ENCODE results near the gene HBS1L. TPM values are rescaled to one million over a fixed set of nuclear protein-coding genes. Genes with fewer than 3 reads are reported as not detected.

HBS1L gene
- polyA plus RNA-seq, 1 of the 3 experiments (the other 2 are of a cell fraction), result 19.0 TPM

GRCh38 chr6:134936476-134936875, 118.1 kb downstream of the HBS1L start:
- Histone ChIP-seq H3K4me2 (0 out of 2 replicates have a peak overlapping the region, but pooled peaks have one; percentile 59), H2AFZ (ENCODE audit: low read depth) (no peak overlapping the region), H3K4me3 (ENCODE audit: low read depth in 2 of 2, low read length in 1 of 2) (no peak overlapping the region), H3K27me3 (ENCODE audit: insufficient read depth) (no peaks in the 10 kb centered on the region), H3K9me2 (no peaks in the 10 kb centered on the region), H3K4me1 (ENCODE audit: control insufficient read depth in 1 of 2, insufficient read depth in 2 of 2, low read depth in 1 of 2, low read length in 1 of 2) (peaks cover 3 to 4% of the 10 kb centered on the region in 2 experiments; a peak in 2 of 4 replicates), H3K9me3 (no peaks in the 10 kb centered on the region), H3K79me2 (ENCODE audit: insufficient read depth) (no peaks in the 10 kb centered on the region), H3K9ac (peak overlapping the region; percentile 31; the same call in 1 of the 2 replicates), H3K27ac (ENCODE audit: low read depth in 2 of 2, low read length in 1 of 2) (no peak overlapping the region), H3K36me3 (replicated peaks in 1 of 2; ENCODE audit: control insufficient read depth in 1 of 2, insufficient read depth in 2 of 2, low read length in 1 of 2) (no peaks in the 10 kb centered on the region), H4K20me1 (ENCODE audit: insufficient read depth) (no peaks in the 10 kb centered on the region), H3F3A (replicated peaks; ENCODE audit: insufficient read depth) (no peaks in the 10 kb centered on the region)
- ChIA-PET CTCF (no interaction called here), POLR2A (no interaction called here)
- 85% methylated on average over 5 of the region's 5 CpGs for WGBS (ENCODE audit: low lambda C conversion rate)
- TF ChIP-seq FOSL2 (IDR thresholded peaks at IDR 0.05; ENCODE audit: borderline replicate concordance, low read depth) (no peak), TCF12 (IDR thresholded peaks at IDR 0.05) (no peak), PBX3 (IDR thresholded peaks at IDR 0.05) (no peak), USF2 (IDR thresholded peaks at IDR 0.05; ENCODE audit: borderline replicate concordance, low read depth, low read length) (no peak), NFIC (IDR thresholded peaks at IDR 0.05; ENCODE audit: borderline replicate concordance) (no peak), ELF1 (IDR thresholded peaks at IDR 0.05) (no peak), GATA2 (CRISPR knock-in tag; IDR thresholded peaks at IDR 0.05) (no peak), SMC3 (IDR thresholded peaks at IDR 0.05; ENCODE audit: low read depth, low read length) (no peak), EP300 (IDR thresholded peaks at IDR 0.05; ENCODE audit: borderline replicate concordance in 1 of 2, low read depth in 1 of 2, low read length in 1 of 2) (no peak), CTCF (IDR thresholded peaks at IDR 0.05) (no peak), MXI1 (IDR thresholded peaks at IDR 0.05; ENCODE audit: low read depth, low read length) (no peak), NRF1 (IDR thresholded peaks at IDR 0.05; ENCODE audit: low read depth, low read length) (no peak)
- DNase-seq, result no peak

GRCh38 chr6:134934793-134935485, 119.7 kb downstream of the HBS1L start:
- Histone ChIP-seq H3K36me3 (replicated peaks in 1 of 2; ENCODE audit: control insufficient read depth in 1 of 2, insufficient read depth in 2 of 2, low read length in 1 of 2) (no peaks in the 10 kb centered on the region), H3K9me2 (no peaks in the 10 kb centered on the region), H3F3A (replicated peaks; ENCODE audit: insufficient read depth) (no peaks in the 10 kb centered on the region), H2AFZ (ENCODE audit: low read depth) (no peak overlapping the region), H3K9me3 (no peaks in the 10 kb centered on the region), H3K79me2 (ENCODE audit: insufficient read depth) (no peaks in the 10 kb centered on the region), H3K27me3 (ENCODE audit: insufficient read depth) (no peaks in the 10 kb centered on the region), H3K27ac (ENCODE audit: low read depth in 2 of 2, low read length in 1 of 2) (no peak overlapping the region), H4K20me1 (ENCODE audit: insufficient read depth) (no peaks in the 10 kb centered on the region), H3K4me3 (ENCODE audit: low read depth in 2 of 2, low read length in 1 of 2) (no peak overlapping the region), H3K4me2 (no peak overlapping the region), H3K4me1 (ENCODE audit: control insufficient read depth in 1 of 2, insufficient read depth in 2 of 2, low read depth in 1 of 2, low read length in 1 of 2) (peaks cover 3 to 4% of the 10 kb centered on the region in 2 experiments; a peak in 2 of 4 replicates), H3K9ac (no peak overlapping the region)
- 88% methylated on average over 5 of the region's 5 CpGs for WGBS (ENCODE audit: low lambda C conversion rate)
- DNase-seq, result no peak
- POLR2A ChIA-PET, result no interaction called here
- CTCF ChIA-PET, result interaction anchor here (0.9 to 1.3 kb wide), 2 partner anchors 778 to 811 kb away, joined by 3 to 4 read pairs; no protein-coding TSS in a partner anchor
- TF ChIP-seq NRF1 (IDR thresholded peaks at IDR 0.05; ENCODE audit: low read depth, low read length), result no peak
- no peak for TF ChIP-seq FOXM1 (IDR thresholded peaks at IDR 0.05; ENCODE audit: low read depth)
- TF ChIP-seq JUND (IDR thresholded peaks at IDR 0.05), result no peak
- TF ChIP-seq YY1 (IDR thresholded peaks at IDR 0.05; ENCODE audit: low read depth), result no peak
- TF ChIP-seq SMC3 (IDR thresholded peaks at IDR 0.05; ENCODE audit: low read depth, low read length), result no peak
- no peak for TF ChIP-seq MEF2A (IDR thresholded peaks at IDR 0.05; ENCODE audit: borderline replicate concordance, low read depth)
- no peak for TF ChIP-seq IRF3 (IDR thresholded peaks at IDR 0.05; ENCODE audit: low read depth, low read length)
- TF ChIP-seq CTCF (IDR thresholded peaks at IDR 0.05), result no peak
- no peak for TF ChIP-seq FOSL2 (IDR thresholded peaks at IDR 0.05; ENCODE audit: borderline replicate concordance, low read depth)
- no peak for TF ChIP-seq TAF1 (IDR thresholded peaks at IDR 0.05; ENCODE audit: borderline replicate concordance, low read depth, low read length)
- TF ChIP-seq GATA2 (CRISPR knock-in tag; IDR thresholded peaks at IDR 0.05), result no peak
- TF ChIP-seq TEAD4 (IDR thresholded peaks at IDR 0.05; ENCODE audit: borderline replicate concordance, insufficient read depth), result no peak
